Measurements from ENCODE around the gene NLGN2.

- no peak for TF ChIP-seq CTCF (conservative IDR thresholded peaks at IDR 0.05; ENCODE audit: low read length)
- TF ChIP-seq EZH2phosphoT487 (IDR thresholded peaks at IDR 0.05; ENCODE audit: borderline replicate concordance, low read depth, low read length): no peak
Measured at GRCh38 chr17:7383371-7383741, 24.3 kb upstream of the NLGN2 start.

All from OCI-LY7 (cell line).